PC-3 (cell line): ENCODE data around the gene PRUNE1. TPM values are rescaled to one million over a fixed set of nuclear protein-coding genes. Genes with fewer than 3 reads are reported as not detected.
A peak's percentile ranks its signal among the peaks of the same experiment; 100 is the strongest.

Source experiments
- ATAC-seq: fragments of 200-7000 bp; cut with Tn5 transposase; 2 replicates; pipeline ENCODE4 v1.9.1; 2020; ENCODE audit warnings: mild to moderate bottlenecking, moderate library complexity
- BruUV-seq: library from RNA; stranded (reverse); fragments of 400-500 nt; replicated peaks from 2 replicates; lab custom pipeline; 2021; lab: Mats Ljungman, UMichigan
- CTCF ChIA-PET: fragments of 300-600 bp; sonication (Branson Sonifier 250); formaldehyde crosslinking; loops from one replicate; lab custom pipeline; 2022; ENCODE audit warnings: antibody characterized with exemption; lab: Charles Lee
- POLR2A ChIA-PET: fragments of 300-600 bp; sonication (Branson Sonifier 250); formaldehyde crosslinking; loops from one replicate; lab custom pipeline; 2022; ENCODE audit warnings: antibody characterized with exemption; ENCODE audit not compliant: unreplicated experiment; lab: Charles Lee
- DNase-seq: peaks from one replicate; pipeline ENCODE4 v3.0.0-alpha.2; 2015
- H2AFZ ChIP-seq: fragments of 300-600 bp; sonication (generic); 2 replicates; pipeline ENCODE4 v1.6.0; 2016; ENCODE audit warnings: antibody characterized with exemption, low read length
- H3F3A ChIP-seq: fragments of 300-600 bp; sonication (generic); one replicate; pipeline ENCODE4 v1.6.0; 2017; ENCODE audit warnings: antibody characterized with exemption, low read length, control low read depth, mild to moderate bottlenecking; ENCODE audit not compliant: unreplicated experiment
- H3K27ac ChIP-seq: fragments of 300-600 bp; sonication (generic); 2 replicates; pipeline ENCODE4 v1.5.1; 2016; ENCODE audit warnings: mild to moderate bottlenecking, low read length
- H3K27me3 ChIP-seq: fragments of 300-600 bp; sonication (generic); 2 replicates; pipeline ENCODE4 v1.6.1; 2016; ENCODE audit warnings: low read length, mixed read lengths
- H3K36me3 ChIP-seq: fragments of 300-600 bp; sonication (generic); 2 replicates; pipeline ENCODE4 v1.6.1; 2016; ENCODE audit warnings: low read depth, mixed run types, low read length, mixed read lengths
- H3K4me1 ChIP-seq: fragments of 300-600 bp; sonication (generic); 2 replicates; pipeline ENCODE4 v1.5.1; 2016; ENCODE audit warnings: low read length; ENCODE audit not compliant: insufficient read depth
- H3K4me2 ChIP-seq: fragments of 300-600 bp; sonication (generic); 2 replicates; pipeline ENCODE4 v1.6.0; 2016; ENCODE audit warnings: low read length
- H3K4me3 ChIP-seq: fragments of 300-600 bp; sonication (generic); 2 replicates; pipeline ENCODE4 v1.5.1; 2016; ENCODE audit warnings: mild to moderate bottlenecking, low read length, mixed read lengths
- H3K79me2 ChIP-seq: fragments of 300-600 bp; sonication (generic); 2 replicates; pipeline ENCODE4 v1.6.1; 2017; ENCODE audit warnings: low read length, mixed read lengths
- H3K9ac ChIP-seq: fragments of 300-600 bp; sonication (generic); 2 replicates; pipeline ENCODE4 v1.6.0; 2016; ENCODE audit warnings: mild to moderate bottlenecking, low read length
- H3K9me2 ChIP-seq: fragments of 300-600 bp; sonication (generic); replicated peaks from 2 replicates; pipeline ENCODE4 v1.6.1; 2016; ENCODE audit warnings: mixed run types, low read length, mixed read lengths
- H3K9me3 ChIP-seq: fragments of 300-600 bp; sonication (generic); 2 replicates; pipeline ENCODE4 v1.6.1; 2016; ENCODE audit warnings: low read length, mixed read lengths
- H4K20me1 ChIP-seq: fragments of 300-600 bp; sonication (generic); 2 replicates; pipeline ENCODE4 v1.6.1; 2016; ENCODE audit warnings: low read length, mixed read lengths
- CTCF ChIP-seq: fragments of 300-600 bp; sonication (generic); conservative IDR thresholded peaks from 2 replicates; pipeline ENCODE4 v1.5.1; 2017; ENCODE audit warnings: antibody characterized with exemption, low read depth, mild to moderate bottlenecking, low read length
- EZH2 ChIP-seq: fragments of 300-600 bp; sonication (generic); IDR thresholded peaks from one replicate; pipeline ENCODE4 v1.6.1; 2017; ENCODE audit warnings: antibody characterized with exemption, mild to moderate bottlenecking, low read length; ENCODE audit not compliant: unreplicated experiment
- EZH2phosphoT487 ChIP-seq: fragments of 300-600 bp; sonication (generic); IDR thresholded peaks from 2 replicates; pipeline ENCODE4 v1.6.1; 2018; ENCODE audit warnings: mild to moderate bottlenecking, antibody characterized with exemption, low read length, borderline replicate concordance
- intact Hi-C: fragments of 100-400 bp; cut with micrococcal nuclease; formaldehyde crosslinking; loops from 2 replicates; pipeline ENCODE4 v1.9.0; 2023
- total RNA-seq: library from RNA; depleted of rRNA; stranded (reverse); fragments of >200 nt; gene quantifications from 2 replicates; pipeline ENCODE4 v1.2.3, GENCODE V29; 2014

PRUNE1 gene
- total RNA-seq, 1 experiment from 2014 or later, result 20.3 TPM

GRCh38 chr1:150999051-150999674, 9.1 kb upstream of the PRUNE1 start:
- H3K79me2 ChIP-seq, result no peaks in the 10 kb centered on the region
- peak overlapping the region; percentile 69 for H2AFZ ChIP-seq
- no peaks in the 10 kb centered on the region for H3K36me3 ChIP-seq
- peak overlapping the region; percentile 10; the same call in 1 of the 2 replicates for H3K9ac ChIP-seq
- H3K27ac ChIP-seq, result peak overlapping the region; percentile 52
- peak overlapping the region; percentile 43 for H3K4me2 ChIP-seq
- H3K9me2 ChIP-seq, result no peaks in the 10 kb centered on the region
- no peak overlapping the region for H3K4me3 ChIP-seq
- no peaks in the 10 kb centered on the region for H3K9me3 ChIP-seq
- ATAC-seq (peak; percentile 58), DNase-seq (peak; percentile 62)
- no peaks in the 10 kb centered on the region for H4K20me1 ChIP-seq
- POLR2A ChIA-PET, result no interaction called here
- TF ChIP-seq EZH2 (no peak), EZH2phosphoT487 (no peak), CTCF (no peak)
- H3F3A ChIP-seq, result no peaks in the 10 kb centered on the region
- H3K4me1 ChIP-seq, result peaks cover 22% of the 10 kb centered on the region
- intact Hi-C loops, result loop anchor here (10.0 kb wide), 1 partner anchor 434 kb away; no protein-coding TSS in a partner anchor
- CTCF ChIA-PET, result no interaction called here
- BruUV-seq, result no TSS peak
- H3K27me3 ChIP-seq, result no peaks in the 10 kb centered on the region

GRCh38 chr1:150999926-151000325, 8.3 kb upstream of the PRUNE1 start:
- H3K9me3 ChIP-seq, result no peaks in the 10 kb centered on the region
- BruUV-seq, result no TSS peak
- no peaks in the 10 kb centered on the region for H3K36me3 ChIP-seq
- H3K9ac ChIP-seq, result no peak overlapping the region
- TF ChIP-seq EZH2phosphoT487 (no peak), CTCF (no peak), EZH2 (no peak)
- intact Hi-C loops, result loop anchor here (10.0 kb wide), 2 partner anchors 375 to 435 kb away; partner anchors contain the start of gene ENSA
- no peaks in the 10 kb centered on the region for H4K20me1 ChIP-seq
- no peak overlapping the region for H3K4me3 ChIP-seq
- CTCF ChIA-PET, result interaction anchor here (0.6 kb wide), 1 partner anchor 100 kb away, joined by 3 read pairs; no protein-coding TSS in a partner anchor
- peak overlapping the region; percentile 43; the same call in 1 of the 2 replicates for H3K4me2 ChIP-seq
- no peak overlapping the region for H3K27ac ChIP-seq
- no peak for ATAC-seq
- DNase-seq, result no peak
- H3K9me2 ChIP-seq, result no peaks in the 10 kb centered on the region
- no peaks in the 10 kb centered on the region for H3K79me2 ChIP-seq
- no peaks in the 10 kb centered on the region for H3F3A ChIP-seq
- POLR2A ChIA-PET, result no interaction called here
- peaks cover 22% of the 10 kb centered on the region for H3K4me1 ChIP-seq
- peak overlapping the region; percentile 69; the same call in 1 of the 2 replicates for H2AFZ ChIP-seq
- no peaks in the 10 kb centered on the region for H3K27me3 ChIP-seq

GRCh38 chr1:151000408-151000807, 7.8 kb upstream of the PRUNE1 start:
- H4K20me1 ChIP-seq, result no peaks in the 10 kb centered on the region

More at GRCh38 chr1:151000408-151000807, 7.8 kb upstream of the PRUNE1 start:
- H3K9me3 ChIP-seq, result no peaks in the 10 kb centered on the region
- ChIA-PET CTCF (interaction anchor here (0.6 kb wide), 1 partner anchor 99 kb away, joined by 3 read pairs; no protein-coding TSS in a partner anchor), POLR2A (no interaction called here)
- H3K4me2 ChIP-seq, result no peak overlapping the region
- no peak overlapping the region for H3K4me3 ChIP-seq
- H3K27ac ChIP-seq, result no peak overlapping the region
- H3F3A ChIP-seq, result no peaks in the 10 kb centered on the region
- no peaks in the 10 kb centered on the region for H3K9me2 ChIP-seq
- H3K4me1 ChIP-seq, result peaks cover 22% of the 10 kb centered on the region
- no TSS peak for BruUV-seq
- DNase-seq (no peak), ATAC-seq (no peak)
- no peak overlapping the region for H3K9ac ChIP-seq
- H2AFZ ChIP-seq, result no peak overlapping the region
- intact Hi-C loops, result loop anchor here (10.0 kb wide), 1 partner anchor 376 kb away; the partner anchor contains the start of gene ENSA
- H3K79me2 ChIP-seq, result no peaks in the 10 kb centered on the region
- TF ChIP-seq CTCF, result no peak
- no peak for TF ChIP-seq EZH2phosphoT487
- TF ChIP-seq EZH2, result no peak
- no peaks in the 10 kb centered on the region for H3K27me3 ChIP-seq
- H3K36me3 ChIP-seq, result no peaks in the 10 kb centered on the region
